Measurements from ENCODE around the gene CDK18.

CDK18 gene

GRCh38 chr1:205506409-205507200 is 2.1 kb downstream of the CDK18 start:
- DNase-seq, result no peak

GRCh38 chr1:205508227-205508714 is 3.8 kb downstream of the CDK18 start:
- no peak for DNase-seq

- DNase-seq, result no peak
These were observed 6.0 kb downstream of the CDK18 start for GRCh38 chr1:205510308-205510950.

- DNase-seq, result no peak
These were observed 6.5 kb downstream of the CDK18 start for GRCh38 chr1:205510951-205511330.

GRCh38 chr1:205512059-205513045 is 7.9 kb downstream of the CDK18 start:
- DNase-seq, result no peak

- no peak for DNase-seq
These were observed 9.3 kb downstream of the CDK18 start for GRCh38 chr1:205513774-205514173.

GRCh38 chr1:205514211-205515142 is 10.0 kb downstream of the CDK18 start:
- no peak for DNase-seq

GRCh38 chr1:205515781-205516253 is 11.3 kb downstream of the CDK18 start:
- no peak for DNase-seq

GRCh38 chr1:205516362-205516761 is 11.9 kb downstream of the CDK18 start:
- DNase-seq, result no peak

- no peak for DNase-seq
These were observed 12.8 kb downstream of the CDK18 start for GRCh38 chr1:205517288-205517687.

GRCh38 chr1:205517763-205518162 is 13.3 kb downstream of the CDK18 start:
- DNase-seq, result no peak

- DNase-seq, result no peak
These were observed 14.4 kb downstream of the CDK18 start for GRCh38 chr1:205518661-205519540.

GRCh38 chr1:205519541-205520131 is 15.2 kb downstream of the CDK18 start:
- no peak for DNase-seq

- no peak for DNase-seq
These were observed 16.2 kb downstream of the CDK18 start for GRCh38 chr1:205520709-205521108.

- no peak for DNase-seq
These were observed 17.2 kb downstream of the CDK18 start for GRCh38 chr1:205521686-205522085.

GRCh38 chr1:205522692-205523091 is 18.2 kb downstream of the CDK18 start:
- no peak for DNase-seq

GRCh38 chr1:205523261-205523890 is 18.9 kb downstream of the CDK18 start:
- DNase-seq, result no peak

GRCh38 chr1:205523891-205524793 is 19.7 kb downstream of the CDK18 start:
- peak; percentile 68 for DNase-seq

- DNase-seq, result no peak
These were observed 20.3 kb downstream of the CDK18 start for GRCh38 chr1:205524794-205525101.

Measured in activated CD4-positive, CD25-positive, alpha-beta regulatory T cell treated with anti-CD3 and anti-CD28 coated beads, Interleukin-2, amount 50 U/mL, for 72 hours (primary cell).